GM21529 (cell line): Measurements from ENCODE around the gene U2AF2.

Experiments
- ATAC-seq: cut with Tn5 transposase; IDR thresholded peaks from one replicate; pipeline ENCODE4 v1.9.1; 2021; ENCODE audit not compliant: unreplicated experiment

U2AF2 gene

DNA sequence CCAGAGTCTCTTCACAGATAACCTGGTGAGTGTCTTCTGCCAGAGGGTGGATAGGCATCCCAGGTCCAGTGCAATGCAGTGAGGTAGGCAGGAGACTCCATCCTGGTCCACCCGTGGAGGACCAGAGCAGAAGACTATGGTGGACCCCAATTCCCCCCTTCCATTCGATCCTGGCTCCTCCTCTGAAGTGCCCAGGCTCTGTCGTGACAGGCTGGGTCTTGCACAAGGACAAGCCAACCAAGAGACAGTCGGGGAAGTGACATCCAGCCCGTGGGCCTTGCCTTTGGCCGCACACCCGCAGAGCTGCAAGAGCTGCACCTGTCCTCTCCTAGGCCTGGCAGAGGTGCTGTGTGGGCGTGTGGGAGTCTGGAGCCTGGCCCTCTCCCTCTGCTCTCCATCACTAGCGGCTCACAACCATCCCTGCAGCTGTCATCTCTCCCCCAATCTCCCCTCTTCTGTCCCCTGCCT lies 33.6 kb upstream of the U2AF2 start:
- no peak for ATAC-seq

GRCh38 chr19:55621673-55622231 lies 33.1 kb upstream of the U2AF2 start:
- no peak for ATAC-seq

DNA sequence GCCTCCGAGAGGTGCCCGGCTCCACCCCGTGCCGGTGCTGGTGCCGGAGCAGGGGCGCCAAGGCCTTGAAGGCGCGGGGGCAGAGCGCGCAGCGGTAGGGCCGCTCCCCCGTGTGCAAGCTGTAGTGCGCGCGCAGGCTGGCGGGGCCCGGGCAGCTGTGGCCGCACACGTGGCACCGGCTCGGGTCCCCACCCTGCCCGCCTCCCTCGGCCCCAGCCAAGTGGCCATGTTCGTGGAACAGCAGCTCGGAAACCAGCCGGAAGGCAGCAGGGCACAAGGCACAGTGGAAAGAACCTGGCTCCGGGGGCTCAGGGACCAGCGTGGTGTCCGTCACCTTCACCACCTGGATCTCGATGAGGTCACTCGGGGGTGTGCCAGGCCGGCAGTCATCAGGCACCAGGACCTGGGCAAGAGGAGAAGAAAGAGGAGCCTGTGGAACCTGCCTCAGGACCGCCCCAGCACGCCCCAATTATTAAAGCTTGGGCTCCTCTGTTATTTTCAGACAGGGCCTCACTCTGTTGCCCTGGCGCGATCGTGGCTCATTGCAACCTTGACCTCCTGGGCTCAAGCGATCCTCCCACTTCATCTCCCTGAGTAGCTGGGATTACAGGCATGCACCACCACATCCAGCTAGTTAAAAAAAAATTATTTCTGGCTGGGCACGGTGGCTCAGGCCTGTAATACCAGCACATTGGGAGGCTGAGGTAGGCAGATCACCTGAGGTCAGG lies 32.4 kb upstream of the U2AF2 start:
- ATAC-seq, result no peak

DNA sequence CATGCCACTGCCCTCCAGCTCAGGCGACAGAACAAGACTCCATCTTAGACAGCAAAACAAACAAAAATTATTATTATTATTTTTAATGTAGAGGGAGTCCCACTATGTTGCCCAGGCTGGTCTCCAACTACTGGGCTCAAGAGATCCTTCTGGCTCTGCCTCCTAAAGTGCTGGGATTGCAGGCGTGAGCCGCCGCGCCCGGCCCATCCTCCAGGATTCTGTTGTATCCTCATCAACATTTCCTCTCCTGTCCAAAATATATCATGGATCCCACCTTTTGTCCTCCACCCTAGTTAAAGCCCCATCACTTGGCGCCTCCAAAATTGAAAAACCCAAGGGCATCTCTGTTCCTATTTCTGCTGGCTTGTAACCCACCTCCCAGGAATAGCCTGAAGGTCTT lies 31.7 kb upstream of the U2AF2 start:
- ATAC-seq, result no peak

DNA sequence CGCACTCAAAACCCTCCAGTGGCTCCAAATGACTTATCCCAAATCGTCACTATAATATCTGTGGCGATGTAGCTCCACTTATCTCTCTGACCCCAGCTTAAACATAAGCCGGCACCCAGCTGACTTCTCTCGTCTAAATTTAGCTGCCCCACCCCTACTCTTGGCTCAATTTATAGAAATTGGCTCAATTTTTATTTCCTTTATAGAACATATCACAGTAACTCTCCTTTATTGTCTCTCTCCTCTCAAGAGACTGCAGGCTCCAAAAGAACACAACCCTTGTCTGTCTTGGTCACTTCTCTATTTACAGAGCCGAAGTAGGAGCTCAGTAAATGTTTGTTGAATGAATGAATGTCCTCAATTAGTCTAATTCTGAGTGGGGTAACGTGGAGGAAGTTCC lies 31.3 kb upstream of the U2AF2 start:
- ATAC-seq, result no peak

GRCh38 chr19:55624109-55625003 lies 30.5 kb upstream of the U2AF2 start, which contains the start of gene ZNF784:
TSS of gene ZNF784 (minus strand) at chr19:55624566. CDS start at chr19:55624561, 5 bp downstream.
- ATAC-seq, result peak; percentile 52

- ATAC-seq, result no peak
Measured at GRCh38 chr19:55625004-55625326, 29.9 kb upstream of the U2AF2 start.

DNA sequence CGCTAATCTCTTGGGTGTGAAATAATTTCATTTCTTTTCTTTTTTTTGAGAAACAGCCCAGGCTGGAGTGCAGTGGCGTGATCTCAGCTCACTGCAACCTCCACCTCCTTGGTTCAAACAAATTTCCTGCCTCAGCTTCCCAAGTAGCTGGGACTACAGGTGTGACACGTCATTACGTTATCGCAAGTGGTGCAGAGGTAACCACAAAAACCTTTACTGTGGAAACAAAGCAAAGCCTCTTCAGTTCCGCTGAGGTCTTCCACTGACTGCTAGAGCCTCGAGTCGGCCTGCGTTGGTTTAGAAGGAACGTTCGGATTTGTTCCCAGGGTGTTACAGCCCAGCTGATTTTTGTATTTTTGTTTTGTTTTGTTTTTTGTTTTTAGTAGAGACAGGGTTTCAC lies 28.5 kb upstream of the U2AF2 start:
- no peak for ATAC-seq

DNA sequence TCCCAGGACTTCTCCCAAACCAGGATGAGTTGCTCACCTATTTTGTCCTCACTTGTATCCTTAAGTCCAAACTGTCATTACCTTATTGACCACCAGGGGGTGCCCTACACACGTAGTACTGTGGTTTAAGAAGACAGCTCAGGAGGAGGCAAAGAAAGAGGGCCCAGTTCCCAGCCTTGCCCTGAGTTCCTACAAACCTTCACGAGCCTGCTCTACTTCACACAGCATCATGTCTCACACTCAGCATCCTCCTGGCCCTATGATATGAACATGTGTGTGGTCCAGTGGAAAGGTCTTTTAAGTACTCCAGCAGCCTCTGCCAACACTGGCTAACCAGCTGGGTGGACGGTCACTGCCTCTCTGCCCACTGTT lies 22.4 kb upstream of the U2AF2 start:
- ATAC-seq, result no peak

- no peak for ATAC-seq
Measured at GRCh38 chr19:55633861-55634260, 21.0 kb upstream of the U2AF2 start.

DNA sequence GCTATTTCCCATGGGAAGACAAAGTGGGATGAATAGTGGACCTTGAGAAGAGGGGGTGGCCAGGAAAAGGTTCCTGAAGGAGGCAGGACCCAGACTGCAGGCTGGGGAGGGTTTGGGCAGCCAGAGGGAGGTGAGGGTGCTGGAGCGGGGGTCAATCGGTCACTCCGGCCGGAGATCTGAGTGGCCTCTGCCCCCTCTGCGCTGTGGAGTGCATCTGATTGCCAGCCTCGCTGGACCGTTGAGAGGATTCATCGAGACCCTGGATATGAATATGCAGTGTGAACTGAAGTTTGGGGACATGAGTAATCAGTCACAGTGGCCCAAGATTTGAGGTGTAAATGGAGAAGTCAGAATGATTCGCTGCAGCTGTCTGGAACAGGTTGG lies 19.5 kb upstream of the U2AF2 start:
- no peak for ATAC-seq

- no peak for ATAC-seq
Measured at GRCh38 chr19:55635856-55636440, 18.9 kb upstream of the U2AF2 start.

DNA sequence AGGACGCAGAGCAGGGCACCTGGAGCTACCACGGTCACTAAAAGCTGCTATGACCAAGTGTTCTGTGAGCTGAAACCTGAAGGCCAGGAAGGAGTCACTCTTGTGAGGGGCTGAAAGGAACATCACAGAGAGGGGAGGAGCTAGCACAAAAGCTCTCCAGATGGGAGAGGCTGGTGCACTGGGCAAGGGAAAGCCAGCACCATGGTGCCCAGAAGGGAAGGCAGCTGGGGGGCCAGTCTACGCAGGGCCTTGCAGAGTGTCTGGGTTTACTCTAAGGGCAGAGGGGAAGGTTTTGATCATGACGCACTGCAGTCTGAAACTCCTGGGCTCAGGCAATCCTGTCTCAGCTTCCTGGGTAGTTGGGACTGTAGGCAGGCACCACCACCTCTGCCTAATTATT lies 18.1 kb upstream of the U2AF2 start:
- no peak for ATAC-seq

DNA sequence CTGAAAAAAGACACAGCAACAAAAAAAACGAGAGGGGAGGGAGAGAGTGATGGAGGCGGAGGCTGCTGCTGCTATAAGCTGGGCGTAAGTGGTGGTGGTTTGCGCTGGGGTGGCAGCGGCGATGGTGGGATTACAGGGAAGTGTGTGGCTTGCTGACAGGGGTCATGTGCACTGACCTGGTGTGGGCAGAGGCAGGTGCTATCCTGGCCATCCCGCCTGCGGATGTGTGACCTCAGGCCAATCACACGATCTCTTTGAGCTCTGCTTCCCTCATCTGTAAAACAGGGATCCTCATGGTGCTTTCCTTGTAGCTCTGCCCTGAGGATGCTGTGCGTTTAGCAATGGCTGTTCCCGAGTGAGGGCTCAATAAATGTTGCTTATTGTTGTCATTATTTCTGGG lies 17.3 kb upstream of the U2AF2 start:
- ATAC-seq, result no peak

DNA sequence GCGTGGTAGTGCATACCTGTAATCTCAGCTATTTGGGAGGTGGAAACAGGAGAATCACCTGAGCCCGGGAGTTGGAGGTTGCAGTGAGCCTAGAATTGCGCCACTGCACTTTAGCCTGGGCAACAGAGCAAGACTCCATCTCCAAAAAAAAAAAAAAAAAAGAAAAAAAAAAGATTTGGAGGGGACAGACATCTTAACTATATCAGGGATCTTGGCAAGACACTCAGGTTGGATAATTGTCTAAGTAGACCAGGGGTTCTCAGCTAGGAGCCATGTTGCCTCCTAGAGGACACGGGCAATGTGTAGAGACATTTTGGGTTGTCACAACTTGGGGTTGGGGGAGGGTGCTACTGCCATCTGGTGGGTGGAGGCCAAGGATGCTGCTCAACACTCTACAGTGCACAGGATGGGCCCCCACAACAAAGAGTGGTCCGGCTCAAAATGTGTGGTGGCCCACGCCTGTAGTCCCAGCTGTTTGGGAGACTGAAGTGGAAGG lies 15.9 kb upstream of the U2AF2 start:
- ATAC-seq, result no peak

- ATAC-seq, result peak; percentile 21
Measured at GRCh38 chr19:55640043-55640576, 14.7 kb upstream of the U2AF2 start.

GRCh38 chr19:55640577-55641425 lies 14.0 kb upstream of the U2AF2 start, which contains the start of gene ZNF580:
TSS of gene ZNF580 (plus strand) at chr19:55641002. CDS start at chr19:55642509, 1,507 bp downstream.
- ATAC-seq, result peak; percentile 31

DNA sequence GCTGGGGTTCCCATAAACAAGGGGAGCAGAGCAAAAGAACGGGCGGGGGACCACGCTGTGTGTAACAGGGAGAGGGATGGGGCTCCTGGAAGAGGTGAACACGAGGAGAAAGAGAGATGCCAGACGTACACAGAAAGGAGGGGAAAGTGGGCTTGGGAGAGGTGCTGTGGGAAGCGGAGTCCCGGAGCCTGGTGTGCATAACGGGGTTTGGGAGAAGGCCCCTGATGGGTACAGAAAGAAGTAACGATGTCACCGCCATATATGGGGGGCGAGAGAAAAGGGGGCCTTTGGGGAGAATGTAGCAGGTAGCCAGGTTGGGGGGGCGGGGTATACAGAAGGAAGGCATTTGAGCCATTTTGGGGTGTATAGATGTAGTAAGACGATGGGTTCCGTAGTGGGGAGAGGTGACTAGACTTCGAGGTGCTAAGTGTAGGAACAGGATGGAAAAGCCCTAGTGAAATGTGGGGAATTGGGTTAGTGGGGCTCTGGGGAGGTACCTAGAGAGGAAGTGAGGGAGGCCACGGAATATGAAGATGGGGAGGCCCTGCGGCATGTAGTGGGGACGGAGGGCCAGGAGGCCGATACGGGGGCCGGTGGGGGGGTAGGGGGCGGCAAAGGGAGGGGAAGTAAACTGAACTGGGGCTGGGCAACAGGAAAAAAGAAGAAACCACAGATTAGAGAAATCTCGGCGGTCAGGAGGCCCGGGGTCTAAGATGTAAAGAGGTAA lies 13.2 kb upstream of the U2AF2 start:
- ATAC-seq, result no peak
